BE2C (cell line): ENCODE results near the gene SIRT7.

Experiments used
- DNase-seq: peaks from one replicate; pipeline ENCODE4 v3.0.0-alpha.2; 2020
- H3K27me3 ChIP-seq: fragments of 250-450 bp; sonication (Bioruptor Pico); 2 replicates; pipeline ENCODE4 v1.5.1; 2020; ENCODE audit warnings: mild to moderate bottlenecking
- H3K36me3 ChIP-seq: fragments of 250-450 bp; sonication (Bioruptor Pico); 2 replicates; pipeline ENCODE4 v1.5.1; 2020; ENCODE audit warnings: mild to moderate bottlenecking
- H3K4me1 ChIP-seq: fragments of 250-450 bp; sonication (Bioruptor Pico); 2 replicates; pipeline ENCODE4 v1.5.1; 2020
- H3K4me3 ChIP-seq: 2 replicates; pipeline ENCODE4 v1.5.1; 2011; ENCODE audit warnings: low read depth, low read length
- H3K9me3 ChIP-seq: fragments of 250-450 bp; sonication (Bioruptor Pico); 2 replicates; pipeline ENCODE4 v1.5.1; 2020
- TF ChIP-seq, protein P1 (sequence below): IDR thresholded peaks from 2 replicates; pipeline ENCODE4 v1.5.1; 2012; ENCODE audit warnings: mild to moderate bottlenecking, low read depth, low read length

The SIRT7 gene

DNA sequence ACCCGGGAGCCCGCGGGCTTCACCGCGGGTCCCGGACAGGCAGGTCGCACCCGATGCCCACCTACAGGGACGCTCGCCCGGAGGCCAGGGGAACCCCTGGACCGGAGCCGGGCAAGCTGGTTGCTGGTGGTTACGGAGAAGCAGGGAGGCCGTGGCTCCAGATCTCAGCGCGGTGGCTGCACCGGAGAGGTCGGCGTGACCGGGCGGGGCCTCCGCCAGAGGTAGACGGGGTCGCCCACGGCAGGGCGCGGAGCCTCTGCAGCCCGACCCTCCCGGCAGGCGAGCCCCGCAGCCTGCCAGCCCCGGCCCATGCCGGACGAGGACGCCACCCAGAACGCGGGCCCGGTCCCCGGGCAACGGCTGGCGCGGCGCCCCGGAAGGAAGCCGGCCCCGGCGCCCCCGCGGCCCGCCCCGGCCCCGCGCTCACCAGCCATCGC is 7.1 kb downstream of the SIRT7 start:
- Histone ChIP-seq H3K9me3 (no peaks in the 10 kb centered on the region), H3K4me1 (no peaks in the 10 kb centered on the region; the same call in 1 of the 2 replicates), H3K4me3 (peak overlapping the region; percentile 78), H3K36me3 (peaks cover 31% of the 10 kb centered on the region), H3K27me3 (no peaks in the 10 kb centered on the region)
- TF ChIP-seq, protein P1, sequence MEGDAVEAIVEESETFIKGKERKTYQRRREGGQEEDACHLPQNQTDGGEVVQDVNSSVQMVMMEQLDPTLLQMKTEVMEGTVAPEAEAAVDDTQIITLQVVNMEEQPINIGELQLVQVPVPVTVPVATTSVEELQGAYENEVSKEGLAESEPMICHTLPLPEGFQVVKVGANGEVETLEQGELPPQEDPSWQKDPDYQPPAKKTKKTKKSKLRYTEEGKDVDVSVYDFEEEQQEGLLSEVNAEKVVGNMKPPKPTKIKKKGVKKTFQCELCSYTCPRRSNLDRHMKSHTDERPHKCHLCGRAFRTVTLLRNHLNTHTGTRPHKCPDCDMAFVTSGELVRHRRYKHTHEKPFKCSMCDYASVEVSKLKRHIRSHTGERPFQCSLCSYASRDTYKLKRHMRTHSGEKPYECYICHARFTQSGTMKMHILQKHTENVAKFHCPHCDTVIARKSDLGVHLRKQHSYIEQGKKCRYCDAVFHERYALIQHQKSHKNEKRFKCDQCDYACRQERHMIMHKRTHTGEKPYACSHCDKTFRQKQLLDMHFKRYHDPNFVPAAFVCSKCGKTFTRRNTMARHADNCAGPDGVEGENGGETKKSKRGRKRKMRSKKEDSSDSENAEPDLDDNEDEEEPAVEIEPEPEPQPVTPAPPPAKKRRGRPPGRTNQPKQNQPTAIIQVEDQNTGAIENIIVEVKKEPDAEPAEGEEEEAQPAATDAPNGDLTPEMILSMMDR: no peak
- no peak for DNase-seq

DNA sequence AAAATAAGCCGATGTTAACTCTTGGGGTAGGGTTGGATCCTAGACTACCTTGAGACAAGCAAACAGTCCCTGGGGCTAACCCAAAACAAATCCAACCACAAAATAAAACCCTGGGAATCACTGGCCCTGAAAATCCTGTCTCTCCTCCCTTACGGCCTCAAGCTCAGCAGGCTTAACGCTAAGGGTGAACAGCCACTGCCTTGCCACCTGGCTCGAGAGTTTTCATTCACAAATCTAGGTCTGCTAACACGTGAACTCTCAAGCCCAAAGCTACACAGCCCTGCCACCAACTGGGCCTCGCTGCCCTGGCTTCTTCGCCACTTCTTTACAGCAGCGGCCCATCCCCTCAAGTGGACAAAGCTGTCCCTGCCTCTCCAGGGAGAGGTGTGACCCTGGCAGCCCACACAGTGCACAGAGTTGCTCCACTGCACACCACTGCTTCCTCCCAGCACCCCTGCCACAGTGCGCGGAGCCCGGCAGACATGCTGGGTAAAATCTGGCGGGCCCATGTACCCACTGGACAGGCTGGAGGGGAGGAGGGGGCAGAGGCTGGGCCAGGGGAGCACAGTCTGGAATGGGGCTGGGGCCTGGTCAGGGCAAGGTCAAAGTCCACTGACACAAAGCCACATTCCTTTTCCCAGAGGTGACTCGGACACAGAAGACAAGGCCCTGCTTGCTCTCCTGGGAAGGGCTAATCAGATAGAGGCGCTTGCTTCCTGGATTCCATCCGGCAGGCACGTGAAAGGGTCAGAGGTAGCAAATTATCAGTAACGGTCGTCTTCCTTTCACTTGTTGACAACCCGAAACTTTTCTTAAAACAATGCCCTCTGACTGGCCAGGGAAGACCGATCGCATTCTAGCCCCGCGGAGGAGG is 7.8 kb downstream of the SIRT7 start:
- peaks cover 29% of the 10 kb centered on the region for H3K36me3 ChIP-seq
- peak overlapping the region; percentile 78 for H3K4me3 ChIP-seq
- DNase-seq: no peak
- no peaks in the 10 kb centered on the region for H3K9me3 ChIP-seq
- no peaks in the 10 kb centered on the region; the same call in 1 of the 2 replicates for H3K4me1 ChIP-seq
- H3K27me3 ChIP-seq: no peaks in the 10 kb centered on the region
- TF ChIP-seq, protein P1: no peak

DNA sequence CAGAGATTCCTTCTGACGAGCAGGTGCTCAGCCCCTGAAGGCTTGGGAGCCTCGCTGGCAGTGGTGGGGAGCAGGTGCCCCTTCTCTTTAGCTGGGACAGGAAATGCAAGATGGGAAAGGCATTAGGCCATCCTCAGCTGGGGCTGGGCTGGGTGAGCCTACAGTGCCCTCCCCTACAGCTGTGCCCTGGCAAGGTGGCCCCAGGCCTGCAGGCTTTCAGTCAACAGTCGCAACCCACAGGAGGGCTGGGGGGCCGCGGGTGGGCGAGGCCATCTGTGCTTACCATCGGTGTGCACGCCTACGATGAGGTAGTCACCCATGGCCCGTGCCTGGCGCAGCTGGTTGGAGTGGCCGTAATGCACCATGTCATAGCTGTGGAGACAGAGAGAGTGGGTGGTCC is 8.7 kb downstream of the SIRT7 start:
- peaks cover 20% of the 10 kb centered on the region for H3K36me3 ChIP-seq
- H3K9me3 ChIP-seq: no peaks in the 10 kb centered on the region
- no peak overlapping the region for H3K4me3 ChIP-seq
- TF ChIP-seq, protein P1: no peak
- H3K27me3 ChIP-seq: no peaks in the 10 kb centered on the region
- no peaks in the 10 kb centered on the region; the same call in 1 of the 2 replicates for H3K4me1 ChIP-seq
- DNase-seq: no peak

DNA sequence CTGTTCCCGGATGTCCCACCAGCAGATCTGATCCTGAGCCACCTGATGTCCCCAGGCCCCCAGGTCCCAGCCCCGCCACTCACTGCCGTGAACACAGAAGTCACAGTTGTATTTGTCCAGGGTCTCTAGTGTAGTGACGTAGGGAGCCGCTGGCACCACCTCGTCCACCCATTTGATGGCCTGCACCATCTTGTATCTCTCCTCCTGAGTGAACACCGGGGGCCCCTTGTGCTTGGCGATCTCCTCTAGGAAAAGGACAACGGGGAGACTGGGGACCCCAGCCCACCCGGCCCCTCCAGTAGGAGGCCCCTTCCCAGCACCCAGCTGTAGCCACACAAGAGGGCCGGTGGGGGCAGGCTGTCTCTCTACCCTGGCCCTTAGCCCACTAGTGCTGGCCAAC is 9.2 kb downstream of the SIRT7 start:
- Histone ChIP-seq H3K36me3 (peaks cover 16% of the 10 kb centered on the region), H3K4me3 (no peak overlapping the region), H3K27me3 (no peaks in the 10 kb centered on the region), H3K4me1 (no peaks in the 10 kb centered on the region; the same call in 1 of the 2 replicates), H3K9me3 (no peaks in the 10 kb centered on the region)
- DNase-seq: no peak
- TF ChIP-seq, protein P1: no peak

DNA sequence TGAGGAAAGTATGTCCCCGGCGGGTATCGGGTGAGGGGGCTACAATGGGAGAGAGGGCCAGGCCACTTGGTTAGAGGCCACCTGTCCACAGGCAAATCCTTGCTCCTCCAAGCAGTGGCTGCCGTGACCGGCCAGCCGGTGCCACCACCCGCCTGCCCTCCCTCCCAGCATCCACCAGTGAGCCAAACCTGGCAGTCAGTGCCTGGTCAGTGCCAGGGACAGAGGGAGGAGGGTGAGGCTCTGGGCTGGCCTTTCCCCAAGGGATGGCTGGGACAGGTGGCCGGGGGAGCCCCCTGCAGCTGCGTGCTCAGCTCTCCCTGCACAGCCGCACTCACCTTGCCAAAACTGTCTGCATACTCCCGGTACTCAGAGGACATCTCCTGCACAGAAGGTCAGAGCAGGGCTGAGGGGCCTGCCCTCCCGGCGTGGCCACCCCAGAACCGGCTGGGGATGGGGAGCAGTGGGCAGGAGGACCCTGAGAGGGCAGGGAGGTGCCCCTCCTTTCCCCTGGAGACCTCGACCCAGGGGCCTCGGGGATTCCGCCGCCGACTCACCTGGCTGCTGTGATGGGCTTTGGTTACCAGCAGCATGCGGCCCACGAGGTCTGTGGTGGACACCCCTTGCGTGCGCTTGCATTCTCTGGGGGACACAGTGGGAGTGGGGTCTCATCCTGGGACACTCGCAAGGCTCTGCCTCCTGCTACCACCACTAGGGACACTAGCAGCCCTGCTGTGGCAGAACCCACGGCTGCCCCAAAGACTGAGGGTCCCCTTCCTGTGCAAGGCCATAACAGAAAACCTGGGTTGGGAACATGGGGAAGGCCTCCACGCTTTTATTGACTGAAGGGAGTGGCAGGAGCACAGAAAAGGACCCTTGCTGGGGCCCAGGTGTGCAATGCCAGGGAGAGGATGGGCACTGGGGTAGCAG is 10.5 kb downstream of the SIRT7 start:
- Histone ChIP-seq H3K9me3 (no peaks in the 10 kb centered on the region), H3K4me3 (no peak overlapping the region), H3K4me1 (peaks cover 3% of the 10 kb centered on the region), H3K27me3 (no peaks in the 10 kb centered on the region), H3K36me3 (peaks cover 10% of the 10 kb centered on the region)
- TF ChIP-seq, protein P1: 0 out of 2 replicates have a peak, but pooled peaks have one; percentile 10
- DNase-seq: no peak
